Adrenal gland (tissue), 19 donors: ENCODE results near the gene CADM1. TPM values are rescaled to one million over a fixed set of nuclear protein-coding genes. Genes with fewer than 3 reads are reported as not detected.

Source experiments
- DNase-seq, 7 donors: peaks; one replicate each; pipeline ENCODE4 v3.0.0-alpha.2; 2019 to 2020
- H3K27ac ChIP-seq, 5 donors: fragments of 200-600 bp; sonication (generic) in 4 of 5; 1 replicate in 3 of 5; 2 replicates in 2 of 5; pipeline versions ENCODE4 v1.5.1 to v1.8.0; 2016 to 2020; ENCODE audit warnings: mild to moderate bottlenecking in 1 of 5
- H3K27me3 ChIP-seq: fragments of 200-600 bp; 2 replicates; pipeline ENCODE4 v1.8.0; 2021
- H3K36me3 ChIP-seq, 2 donors: fragments of 200-600 bp; replicated peaks in 1 of 2; 1 replicate in 1 of 2; 2 replicates in 1 of 2; pipeline versions ENCODE4 v1.5.1 to v1.8.0; 2018 to 2022
- H3K4me1 ChIP-seq, 2 donors: fragments of 200-600 bp; replicated peaks in 1 of 2; 1 replicate in 1 of 2; 2 replicates in 1 of 2; pipeline versions ENCODE4 v1.5.1 to v1.8.0; 2018 to 2021
- H3K4me3 ChIP-seq, 4 donors: fragments of 200-600 bp; sonication (generic) in 3 of 4; one replicate each; pipeline ENCODE4 v1.5.1; 2016 to 2018
- H3K9me3 ChIP-seq, 3 donors: fragments of 200-600 bp; sonication (generic) in 1 of 3; replicated peaks in 1 of 3; 1 replicate in 2 of 3; 2 replicates in 1 of 3; pipeline versions ENCODE4 v1.5.1 to v1.8.0; 2016 to 2021
- CTCF ChIP-seq, 6 experiments: fragments of 450-650 bp in 4 of 6; fragments of 200-600 bp in 2 of 6; sonication (generic) in 1 of 6; IDR thresholded peaks; 1 replicate in 5 of 6; 2 replicates in 1 of 6; pipeline versions ENCODE4 v1.5.1 to v1.8.0; 2016 to 2021; ENCODE audit warnings: antibody characterized with exemption in 6 of 6, mild to moderate bottlenecking in 2 of 6, moderate library complexity in 1 of 6
- POLR2A ChIP-seq, 2 donors: fragments of 450-650 bp; IDR thresholded peaks; one replicate each; pipeline ENCODE4 v1.6.1; 2017; ENCODE audit warnings: antibody characterized with exemption in 2 of 2, mild to moderate bottlenecking in 2 of 2, moderate library complexity in 1 of 2
- WGBS, 4 donors: extraction: QIAGEN DNeasy Blood & Tissue Kit in 2 of 4; methylation state at CpG; one replicate each; pipeline versions ENCODE4 v1.1.5 to v1.1.7; 2013 to 2017; 5-methylcytosine and 5-hydroxymethylcytosine counted together
- intact Hi-C, 2 donors: fragments of 100-400 bp; cut with DNase I; formaldehyde crosslinking; loops; one replicate each; pipeline versions ENCODE4 v1.14.1 to v1.15.0; 2022 to 2023
- long read RNA-seq, 10 donors: library from polyadenylated mRNA in 3 of 10; unstranded in 2 of 10; stranded (forward) in 1 of 10; transcript quantifications; one replicate each; pipeline ENCODE4 v2.0.0 and lab custom pipeline, GENCODE V29; 2021 to 2026
- polyA plus RNA-seq, 3 donors: library from polyadenylated mRNA; stranded (reverse); fragments of 200-250 nt in 2 of 3; fragments of 350-450 nt in 1 of 3; fragmentation: Illumina TruSeq in 1 of 3; extraction: RNeasy Lipid Tissue Mini Kit (QIAGEN cat#74804) in 1 of 3; gene quantifications; one replicate each; pipeline ENCODE4 v1.2.3, GENCODE V29; 2013 to 2014
- total RNA-seq, 9 donors: library from RNA; depleted of rRNA in 4 of 9; stranded (reverse); fragments of >200 nt in 4 of 9; fragments of 120-200 nt in 1 of 9; fragmentation: NEBNext Ultra II Directional in 1 of 9; extraction: Animal tissue kit (Norgen Biotek cat#: 25700) in 1 of 9; gene quantifications; one replicate each; pipeline versions ENCODE4 v1.1.0 to v1.2.4, GENCODE V29; 2013 to 2023
- donor health status: healthy with polysubstance abuse.
- donor health status: Bipolar disorder and iron deficiency.
- donor health status: DM: yes; HTN: yes; CAD: no.
- donor health status: DM: no; HTN: no; CAD: no.
- donor health status: DM: no; HTN: no; CAD: no.
- donor health status: DM: yes; HTN: yes; CAD: no.

Gene CADM1
- 100 to 1,000 TPM in 2 of 9 donors, 10 to 100 TPM in 7; 24.8 to 256 (median 40.3) TPM for total RNA-seq
- polyA plus RNA-seq, result 10 to 100 TPM; 21.6 to 55.9 (median 24.4) TPM
- long read RNA-seq, donor 1, transcript CADM1-220 (2 exons, 734 nt), result major isoform, 12 of 53 reads
- long read RNA-seq, donor 1, partial matches to known transcripts, result 38 of 53 reads
- long read RNA-seq, donor 1, other reads (novel, unspliced or antisense), result 0 of 53 reads
- long read RNA-seq, donor 2, transcript CADM1-220 (2 exons, 734 nt), result major isoform, 14 of 59 reads
- long read RNA-seq, donor 2, partial matches to known transcripts, result 42 of 59 reads
- long read RNA-seq, donor 2, other reads (novel, unspliced or antisense), result 0 of 59 reads
- long read RNA-seq, donor 3, partial matches to known transcripts, result 39 of 45 reads
- long read RNA-seq, donor 3, other reads (novel, unspliced or antisense), result 0 of 45 reads
- long read RNA-seq, donor 4, transcript CADM1-222 (10 exons, 1,246 nt), result major isoform, 7 of 24 reads
- long read RNA-seq, donor 4, partial matches to known transcripts, result 14 of 24 reads
- long read RNA-seq, donor 4, other reads (novel, unspliced or antisense), result 3 of 24 reads
- long read RNA-seq, donor 5, transcript CADM1-222 (10 exons, 1,246 nt), result major isoform, 6 of 42 reads
- long read RNA-seq, donor 5, partial matches to known transcripts, result 34 of 42 reads
- long read RNA-seq, donor 5, other reads (novel, unspliced or antisense), result 2 of 42 reads
- long read RNA-seq, donor 6, partial matches to known transcripts, result 26 of 31 reads
- long read RNA-seq, donor 6, other reads (novel, unspliced or antisense), result 3 of 31 reads
- long read RNA-seq, donor 7, transcript CADM1-220 (2 exons, 734 nt), result major isoform, 8 of 46 reads
- long read RNA-seq, donor 7, partial matches to known transcripts, result 38 of 46 reads
- long read RNA-seq, donor 7, other reads (novel, unspliced or antisense), result 0 of 46 reads
- long read RNA-seq, donor 8, transcript CADM1-222 (10 exons, 1,246 nt), result major isoform, 16 of 151 reads
- long read RNA-seq, donor 8, transcript CADM1-220 (2 exons, 734 nt), result minor isoform, 15 of 151 reads
- long read RNA-seq, donor 8, partial matches to known transcripts, result 120 of 151 reads
- long read RNA-seq, donor 8, other reads (novel, unspliced or antisense), result 0 of 151 reads
- long read RNA-seq, donor 9, transcript CADM1-220 (2 exons, 734 nt), result major isoform, 13 of 72 reads
- long read RNA-seq, donor 9, partial matches to known transcripts, result 55 of 72 reads
- long read RNA-seq, donor 9, other reads (novel, unspliced or antisense), result 0 of 72 reads
- long read RNA-seq, donor 10, transcript CADM1-220 (2 exons, 734 nt), result major isoform, 5 of 37 reads
- long read RNA-seq, donor 10, partial matches to known transcripts, result 28 of 37 reads
- long read RNA-seq, donor 10, other reads (novel, unspliced or antisense), result 0 of 37 reads

GRCh38 chr11:115504276-115505158, at the start of gene CADM1:
Gene CADM1 (minus strand): TSS chr11:115504415.
- DNase-seq, result peak; percentile 96 to 99 (median 98)
- Histone ChIP-seq H3K4me3 (peak within 1 kb of the TSS; percentile 51 to 82 (median 64)), H3K9me3 (no peaks in the 10 kb centered on the region), H3K4me1 (peaks cover 10 to 15% of the 10 kb centered on the region in 2 donors), H3K27ac (peak within 1 kb of the TSS in 4 of 5 donors; percentile 71 to 84 (median 80)), H3K36me3 (no peaks in the 10 kb centered on the region), H3K27me3 (no peaks in the 10 kb centered on the region)
- 0 to 2% (median 1%) methylated on average over 29 to 76 of the region's 76 CpGs for WGBS, 4 donors
- TF ChIP-seq POLR2A (IDR thresholded peaks at IDR 0.05) (peak; percentile 82 to 92), CTCF (IDR thresholded peaks at IDR 0.05) (peak; percentile 32 to 83 (median 73))
- intact Hi-C loops, result loop anchor here in 1 of 2 donors (10.0 kb wide), 1 partner anchor 170 kb away; no protein-coding TSS in a partner anchor

- no peak overlapping the region for H3K27ac ChIP-seq
- WGBS, 4 donors, result 61 to 78% (median 68%) methylated on average over 15 of the region's 15 CpGs
- no peak for TF ChIP-seq CTCF (IDR thresholded peaks at IDR 0.05)
- TF ChIP-seq POLR2A (IDR thresholded peaks at IDR 0.05), result no peak
- H3K36me3 ChIP-seq, result no peaks in the 10 kb centered on the region
- H3K4me1 ChIP-seq, result no peaks in the 10 kb centered on the region
- no peaks in the 10 kb centered on the region for H3K27me3 ChIP-seq
- intact Hi-C loops, result no loop called here
- no peaks in the 10 kb centered on the region for H3K9me3 ChIP-seq
- DNase-seq, result no peak
- H3K4me3 ChIP-seq, result no peak overlapping the region
Measured at GRCh38 chr11:115552773-115553438, 48.7 kb upstream of the CADM1 start.

GRCh38 chr11:115552151-115552772, 48.0 kb upstream of the CADM1 start:
- TF ChIP-seq POLR2A (IDR thresholded peaks at IDR 0.05) (no peak), CTCF (IDR thresholded peaks at IDR 0.05) (no peak)
- no peaks in the 10 kb centered on the region for H3K4me1 ChIP-seq

More at GRCh38 chr11:115552151-115552772, 48.0 kb upstream of the CADM1 start:
- 84 to 89% (median 88%) methylated on average over 7 of the region's 7 CpGs for WGBS, 4 donors
- peak in 1 of 7 donors; percentile 2 for DNase-seq
- intact Hi-C loops, result no loop called here
- H3K36me3 ChIP-seq, result no peaks in the 10 kb centered on the region
- no peaks in the 10 kb centered on the region for H3K9me3 ChIP-seq
- H3K27ac ChIP-seq, result no peak overlapping the region
- no peaks in the 10 kb centered on the region for H3K27me3 ChIP-seq
- no peak overlapping the region for H3K4me3 ChIP-seq
